ENCODE results near the gene PRELP.

The PRELP gene

GRCh38 chr1:203435615-203436014 is 40.0 kb upstream of the PRELP start:
- Mint-ChIP-seq H3K36me3 (ENCODE audit: low read depth) (no peaks in the 10 kb centered on the region), H3K4me1 (peaks cover 31% of the 10 kb centered on the region), H3K9me3 (no peaks in the 10 kb centered on the region), H3K4me3 (no peak overlapping the region), H3K27me3 (ENCODE audit: low read depth) (no peaks in the 10 kb centered on the region), H3K27ac (no peak overlapping the region)
- no peak for TF ChIP-seq CTCF (IDR thresholded peaks at IDR 0.05; ENCODE audit: unreplicated experiment in 3 of 3)

- Mint-ChIP-seq H3K9me3 (no peaks in the 10 kb centered on the region), H3K4me1 (peaks cover 47% of the 10 kb centered on the region), H3K27ac (peak overlapping the region in 2 of 3 experiments; percentile 88 to 93), H3K27me3 (ENCODE audit: low read depth) (no peaks in the 10 kb centered on the region), H3K36me3 (ENCODE audit: low read depth) (no peaks in the 10 kb centered on the region), H3K4me3 (no peak overlapping the region)
- TF ChIP-seq CTCF (IDR thresholded peaks at IDR 0.05; ENCODE audit: unreplicated experiment in 3 of 3): no peak
Measured at GRCh38 chr1:203437696-203438315, 37.8 kb upstream of the PRELP start.

GRCh38 chr1:203439131-203439730 is 36.4 kb upstream of the PRELP start:
- peaks cover 54% of the 10 kb centered on the region for H3K4me1 Mint-ChIP-seq
- H3K27ac Mint-ChIP-seq: peak overlapping the region; percentile 27 to 93 (median 88)
- H3K4me3 Mint-ChIP-seq: peak overlapping the region in 1 of 3 experiments; percentile 31
- no peaks in the 10 kb centered on the region for H3K36me3 Mint-ChIP-seq (ENCODE audit: low read depth)
- TF ChIP-seq CTCF (IDR thresholded peaks at IDR 0.05; ENCODE audit: unreplicated experiment in 3 of 3): no peak
- peaks cover 3% of the 10 kb centered on the region for H3K27me3 Mint-ChIP-seq (ENCODE audit: low read depth)
- no peaks in the 10 kb centered on the region for H3K9me3 Mint-ChIP-seq

- Mint-ChIP-seq H3K4me3 (peak overlapping the region in 1 of 3 experiments; percentile 47), H3K27me3 (ENCODE audit: low read depth) (peaks cover 3% of the 10 kb centered on the region), H3K9me3 (peaks cover 3% of the 10 kb centered on the region), H3K27ac (peak overlapping the region; percentile 81 to 93 (median 88)), H3K4me1 (peaks cover 54% of the 10 kb centered on the region), H3K36me3 (ENCODE audit: low read depth) (no peaks in the 10 kb centered on the region)
- peak; percentile 41 to 50 (median 46) for TF ChIP-seq CTCF (IDR thresholded peaks at IDR 0.05; ENCODE audit: unreplicated experiment in 3 of 3)
Measured at GRCh38 chr1:203440771-203441170, 34.8 kb upstream of the PRELP start.

GRCh38 chr1:203441766-203442165 is 33.8 kb upstream of the PRELP start:
- H3K9me3 Mint-ChIP-seq: peaks cover 3% of the 10 kb centered on the region
- TF ChIP-seq CTCF (IDR thresholded peaks at IDR 0.05; ENCODE audit: unreplicated experiment in 3 of 3): no peak
- peak overlapping the region; percentile 81 to 93 (median 88) for H3K27ac Mint-ChIP-seq
- no peaks in the 10 kb centered on the region for H3K36me3 Mint-ChIP-seq (ENCODE audit: low read depth)
- no peak overlapping the region for H3K4me3 Mint-ChIP-seq
- H3K27me3 Mint-ChIP-seq (ENCODE audit: low read depth): peaks cover 3% of the 10 kb centered on the region
- H3K4me1 Mint-ChIP-seq: peaks cover 54% of the 10 kb centered on the region

- Mint-ChIP-seq H3K27me3 (ENCODE audit: low read depth) (peaks cover 3% of the 10 kb centered on the region), H3K4me1 (peaks cover 60% of the 10 kb centered on the region), H3K4me3 (no peak overlapping the region), H3K36me3 (ENCODE audit: low read depth) (no peaks in the 10 kb centered on the region), H3K9me3 (peaks cover 3% of the 10 kb centered on the region), H3K27ac (peak overlapping the region; percentile 81 to 93 (median 88))
- no peak for TF ChIP-seq CTCF (IDR thresholded peaks at IDR 0.05; ENCODE audit: unreplicated experiment in 3 of 3)
Measured at GRCh38 chr1:203442821-203443220, 32.8 kb upstream of the PRELP start.

All from nephron (organoid).